Mucosa of rectum (tissue), 2 donors: Measurements from ENCODE around the gene RASGRF2.

ENCODE experiments used
- H3K27ac ChIP-seq, 2 donors: one replicate each; pipeline ENCODE4 v1.7.0; 2013; ENCODE audit warnings: inconsistent platforms in 2 of 2, low read depth in 2 of 2, low read length in 2 of 2
- H3K27me3 ChIP-seq, 2 donors: one replicate each; pipeline ENCODE4 v1.7.0; 2013; ENCODE audit warnings: low read length in 2 of 2; ENCODE audit not compliant: control insufficient read depth in 2 of 2, insufficient read depth in 2 of 2
- H3K36me3 ChIP-seq, 2 donors: one replicate each; pipeline ENCODE4 v1.7.0; 2013; ENCODE audit warnings: low read length in 2 of 2; ENCODE audit not compliant: control insufficient read depth in 2 of 2, insufficient read depth in 2 of 2
- H3K4me1 ChIP-seq, 2 donors: one replicate each; pipeline ENCODE4 v1.7.0; 2013; ENCODE audit warnings: low read length in 2 of 2, mild to moderate bottlenecking in 1 of 2; ENCODE audit not compliant: control insufficient read depth in 2 of 2, insufficient read depth in 2 of 2
- H3K4me3 ChIP-seq, 2 donors: one replicate each; pipeline ENCODE4 v1.7.0; 2013; ENCODE audit warnings: low read length in 2 of 2
- H3K9ac ChIP-seq, 2 donors: one replicate each; pipeline ENCODE4 v1.7.0; 2013; ENCODE audit warnings: low read length in 2 of 2, low read depth in 1 of 2, mild to moderate bottlenecking in 1 of 2
- H3K9me3 ChIP-seq, 2 donors: one replicate each; pipeline ENCODE4 v1.7.0; 2013; ENCODE audit warnings: low read length in 2 of 2; ENCODE audit not compliant: control insufficient read depth in 2 of 2
- donor health status: healthy.
- donor health status: Normal muscosa, but diverticular disease.

The RASGRF2 gene

GRCh38 chr5:81080809-81081460 lies 120.8 kb downstream of the RASGRF2 start:
- Histone ChIP-seq H3K9me3 (peaks cover 0 to 3% of the 10 kb centered on the region in 2 donors), H3K36me3 (no peaks in the 10 kb centered on the region), H3K4me3 (no peak overlapping the region), H3K27ac (no peak overlapping the region), H3K4me1 (no peaks in the 10 kb centered on the region), H3K9ac (no peak overlapping the region), H3K27me3 (no peaks in the 10 kb centered on the region)

DNA sequence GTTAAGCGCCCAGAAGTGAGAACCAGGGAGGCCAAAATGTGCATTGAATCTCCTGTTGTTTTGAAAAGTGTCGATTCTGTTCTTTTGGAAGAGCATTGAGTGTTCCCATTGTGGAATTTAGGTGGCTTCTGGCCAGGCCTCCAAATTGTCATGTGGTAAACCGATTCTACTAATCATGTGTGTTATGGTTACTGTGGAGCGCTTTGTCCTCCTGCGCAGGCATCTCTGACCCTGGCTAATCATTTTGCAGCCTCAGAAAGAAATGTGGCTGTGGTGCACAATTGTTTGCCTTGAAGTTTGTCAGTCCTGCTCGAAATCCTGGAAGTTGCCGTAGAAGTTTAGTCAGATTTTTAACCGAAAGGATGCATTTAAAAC lies 121.3 kb downstream of the RASGRF2 start:
- H3K4me1 ChIP-seq: no peaks in the 10 kb centered on the region
- H3K36me3 ChIP-seq: no peaks in the 10 kb centered on the region
- no peak overlapping the region for H3K4me3 ChIP-seq
- H3K9ac ChIP-seq: no peak overlapping the region
- H3K27ac ChIP-seq: no peak overlapping the region
- peaks cover 0 to 3% of the 10 kb centered on the region in 2 donors for H3K9me3 ChIP-seq
- no peaks in the 10 kb centered on the region for H3K27me3 ChIP-seq

DNA sequence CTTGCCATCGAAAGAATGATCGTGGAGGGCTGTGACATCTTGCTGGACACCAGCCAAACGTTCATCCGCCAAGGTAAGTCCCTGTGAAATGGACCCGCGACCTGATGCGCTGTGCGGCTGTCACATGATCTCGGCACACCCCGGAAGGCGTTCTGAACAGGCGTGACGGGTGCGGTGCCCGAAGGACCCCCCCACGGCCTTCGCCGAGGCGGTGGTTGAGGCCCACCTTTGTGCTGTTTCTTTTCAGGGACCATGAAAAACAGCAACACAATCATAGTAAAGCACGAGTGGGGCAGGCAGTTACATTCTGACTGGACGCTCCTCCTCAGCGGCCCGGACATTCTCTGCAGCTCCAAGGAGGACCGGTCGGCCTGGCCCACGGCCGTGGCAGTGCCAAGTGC lies 126.7 kb downstream of the RASGRF2 start:
- no peak overlapping the region for H3K27ac ChIP-seq
- H3K27me3 ChIP-seq: no peaks in the 10 kb centered on the region
- no peaks in the 10 kb centered on the region for H3K36me3 ChIP-seq
- no peaks in the 10 kb centered on the region for H3K9me3 ChIP-seq
- no peak overlapping the region for H3K9ac ChIP-seq
- H3K4me1 ChIP-seq: no peaks in the 10 kb centered on the region
- H3K4me3 ChIP-seq: no peak overlapping the region

DNA sequence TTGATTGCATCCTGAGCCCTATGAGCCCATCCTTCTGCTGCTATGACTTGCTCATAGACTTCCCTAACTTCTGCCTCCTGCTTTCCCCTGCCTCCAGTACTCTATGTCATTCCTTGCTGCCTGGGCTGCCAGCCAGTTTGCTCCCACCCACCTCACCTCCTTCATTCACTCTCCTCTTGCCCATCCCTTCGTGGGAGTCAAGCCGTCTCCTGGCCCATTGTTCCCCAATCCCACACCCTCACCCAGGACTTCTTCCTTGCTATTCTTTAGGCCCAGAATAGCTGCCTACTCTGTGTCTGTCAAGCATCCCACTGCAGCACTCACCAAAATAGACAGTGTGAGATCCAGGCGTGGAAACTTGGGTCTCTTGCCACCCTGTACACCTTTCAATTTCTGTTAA lies 131.0 kb downstream of the RASGRF2 start:
- H3K36me3 ChIP-seq: no peaks in the 10 kb centered on the region
- H3K27me3 ChIP-seq: no peaks in the 10 kb centered on the region
- H3K9me3 ChIP-seq: no peaks in the 10 kb centered on the region
- no peak overlapping the region for H3K27ac ChIP-seq
- no peak overlapping the region for H3K9ac ChIP-seq
- no peaks in the 10 kb centered on the region for H3K4me1 ChIP-seq
- H3K4me3 ChIP-seq: no peak overlapping the region

DNA sequence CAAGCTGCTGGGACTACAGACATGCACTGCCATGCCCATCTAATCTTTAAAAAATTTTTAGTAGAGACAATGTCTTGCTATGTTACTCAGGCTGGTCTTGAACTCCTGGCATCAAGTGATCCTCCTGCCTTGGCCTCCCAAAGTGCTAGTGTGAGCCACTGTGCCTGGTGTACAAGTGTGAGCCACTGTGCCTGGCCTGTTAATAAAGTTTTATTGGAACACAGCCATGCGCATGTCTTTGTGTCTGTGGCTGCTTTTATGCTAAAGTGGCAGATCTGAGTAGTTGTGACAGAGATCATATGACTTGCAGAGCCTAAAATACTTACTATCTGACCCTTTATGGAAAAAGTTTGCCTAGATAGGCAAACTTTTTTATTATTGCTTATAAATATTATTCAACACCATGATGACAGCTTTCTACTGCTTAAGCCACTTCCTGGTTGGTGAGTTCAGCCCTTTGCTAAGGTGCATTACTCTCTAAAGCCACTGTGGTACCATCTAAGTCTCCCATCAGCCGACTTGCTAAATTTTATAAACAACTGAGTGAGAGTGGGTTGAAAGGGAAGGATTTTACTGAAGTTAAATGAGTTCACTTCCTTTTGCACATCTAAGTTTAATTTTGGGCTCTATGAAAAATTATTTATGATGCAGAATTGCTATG lies 133.5 kb downstream of the RASGRF2 start:
- Histone ChIP-seq H3K27ac (no peak overlapping the region), H3K27me3 (no peaks in the 10 kb centered on the region), H3K4me3 (no peak overlapping the region), H3K36me3 (no peaks in the 10 kb centered on the region), H3K9me3 (no peaks in the 10 kb centered on the region), H3K9ac (no peak overlapping the region), H3K4me1 (no peaks in the 10 kb centered on the region)

- Histone ChIP-seq H3K27ac (no peak overlapping the region), H3K36me3 (no peaks in the 10 kb centered on the region), H3K27me3 (no peaks in the 10 kb centered on the region), H3K4me1 (no peaks in the 10 kb centered on the region), H3K9ac (no peak overlapping the region), H3K4me3 (no peak overlapping the region), H3K9me3 (no peaks in the 10 kb centered on the region)
These were observed 135.7 kb downstream of the RASGRF2 start for GRCh38 chr5:81095835-81096234.

DNA sequence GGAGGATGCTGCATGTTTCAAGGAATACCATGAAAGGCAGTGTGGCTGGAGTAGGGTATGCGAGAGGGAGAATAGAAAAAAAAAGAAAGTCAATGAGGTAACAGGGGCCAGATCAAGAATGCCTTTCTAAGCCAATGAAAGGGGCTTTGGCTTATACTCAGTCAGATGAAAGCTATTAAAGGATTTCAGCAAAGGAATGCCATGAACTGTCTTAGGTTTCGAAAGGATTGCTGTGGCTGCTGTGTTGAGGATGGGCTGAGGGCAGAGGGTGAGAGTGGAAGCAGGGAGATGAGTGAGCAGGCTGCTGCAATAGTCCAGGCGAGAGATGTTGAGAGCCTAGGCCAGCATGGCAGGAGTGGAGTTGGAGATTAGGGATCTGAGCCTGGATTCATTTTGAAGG lies 137.6 kb downstream of the RASGRF2 start:
- Histone ChIP-seq H3K9ac (no peak overlapping the region), H3K27me3 (no peaks in the 10 kb centered on the region)

GRCh38 chr5:81105261-81105877 lies 145.2 kb downstream of the RASGRF2 start:
- no peak overlapping the region for H3K9ac ChIP-seq
- H3K36me3 ChIP-seq: no peaks in the 10 kb centered on the region
- no peak overlapping the region for H3K27ac ChIP-seq
- no peaks in the 10 kb centered on the region for H3K9me3 ChIP-seq
- no peaks in the 10 kb centered on the region for H3K27me3 ChIP-seq
- H3K4me3 ChIP-seq: no peak overlapping the region
- H3K4me1 ChIP-seq: no peaks in the 10 kb centered on the region

More for the DNA sequence above, 137.6 kb downstream of the RASGRF2 start:
- Histone ChIP-seq H3K36me3 (no peaks in the 10 kb centered on the region), H3K9me3 (no peaks in the 10 kb centered on the region), H3K4me1 (no peaks in the 10 kb centered on the region), H3K27ac (no peak overlapping the region), H3K4me3 (no peak overlapping the region)

- no peak overlapping the region for H3K4me3 ChIP-seq
- H3K27me3 ChIP-seq: no peaks in the 10 kb centered on the region
- H3K9me3 ChIP-seq: no peaks in the 10 kb centered on the region
- H3K9ac ChIP-seq: no peak overlapping the region
- no peaks in the 10 kb centered on the region for H3K4me1 ChIP-seq
- no peak overlapping the region for H3K27ac ChIP-seq
- H3K36me3 ChIP-seq: no peaks in the 10 kb centered on the region
These were observed 155.1 kb downstream of the RASGRF2 start for GRCh38 chr5:81115261-81115660.

GRCh38 chr5:81117566-81117965 lies 157.4 kb downstream of the RASGRF2 start:
- Histone ChIP-seq H3K4me3 (no peak overlapping the region), H3K27me3 (no peaks in the 10 kb centered on the region), H3K4me1 (no peaks in the 10 kb centered on the region), H3K9ac (no peak overlapping the region), H3K36me3 (no peaks in the 10 kb centered on the region), H3K9me3 (no peaks in the 10 kb centered on the region), H3K27ac (no peak overlapping the region)
